GM12878 (cell line): ENCODE results near the gene ARL14EP. TPM values are rescaled to one million over a fixed set of nuclear protein-coding genes. Genes with fewer than 3 reads are reported as not detected.

Experiments used
- ATAC-seq: fragments of 200-7000 bp; cut with Tn5 transposase; 3 replicates; pipeline ENCODE4 v1.9.1; 2020; ENCODE audit warnings: mild to moderate bottlenecking, moderate library complexity
- BruUV-seq: library from RNA; stranded (reverse); fragments of 400-500 nt; replicated peaks from 2 replicates; lab custom pipeline; 2021; lab: Mats Ljungman, UMichigan
- CTCF ChIA-PET: fragments of 300-600 bp; sonication (Branson Sonifier 250); formaldehyde crosslinking; extraction: SDS; loops from one replicate; lab custom pipeline; 2021; ENCODE audit warnings: inconsistent platforms; lab: Yijun Ruan, JAX
- POLR2A ChIA-PET: fragments of 350-600 bp; formaldehyde crosslinking; extraction: SDS; loops from one replicate; lab custom pipeline; 2021; ENCODE audit warnings: inconsistent platforms; lab: Charles Lee
- RAD21 ChIA-PET: fragments of 300-600 bp; sonication (Branson Sonifier 250); formaldehyde crosslinking; loops from one replicate; lab custom pipeline; 2023; ENCODE audit warnings: antibody characterized with exemption; ENCODE audit not compliant: unreplicated experiment; lab: Charles Lee
- SMC1A ChIA-PET: fragments of 300-600 bp; sonication (Branson Sonifier 250); formaldehyde crosslinking; loops from one replicate; lab custom pipeline; 2023; ENCODE audit not compliant: unreplicated experiment, uncharacterized antibody; lab: Charles Lee
- DNase-seq: peaks from one replicate; pipeline ENCODE4 v3.0.0-alpha.2; 2011; ENCODE audit warnings: low read depth, low spot score
- FAIRE-seq: peaks from 3 replicates; lab custom pipeline; 2011; peaks lifted over from hg19 to GRCh38; lab: Jason Lieb, UNC
- H2AFZ ChIP-seq: 2 replicates; pipeline ENCODE4 v1.6.0; 2011; ENCODE audit warnings: low read depth, low read length, control low read depth; ENCODE audit not compliant: control insufficient read depth
- H3K27ac ChIP-seq: 2 replicates; pipeline ENCODE4 v1.5.1; 2011; ENCODE audit warnings: control low read depth; ENCODE audit not compliant: control insufficient read depth, insufficient read depth
- H3K27me3 ChIP-seq, 2 experiments: replicated peaks in 1 of 2; 2 replicates each; pipeline versions ENCODE4 v1.6.0 to v1.6.1; 2011; ENCODE audit warnings: low read length in 1 of 2; ENCODE audit not compliant: control insufficient read depth in 2 of 2, insufficient read depth in 2 of 2
- H3K36me3 ChIP-seq, 2 experiments: 2 replicates each; pipeline ENCODE4 v1.5.1; 2011; ENCODE audit warnings: low read length in 1 of 2; ENCODE audit not compliant: control insufficient read depth in 2 of 2, insufficient read depth in 2 of 2
- H3K4me1 ChIP-seq: 2 replicates; pipeline ENCODE4 v1.6.1; 2011; ENCODE audit warnings: mild to moderate bottlenecking, low read length, moderate library complexity, mixed read lengths; ENCODE audit not compliant: control insufficient read depth, insufficient read depth
- H3K4me2 ChIP-seq: 2 replicates; pipeline ENCODE4 v1.6.0; 2011; ENCODE audit warnings: control low read depth; ENCODE audit not compliant: control insufficient read depth, insufficient read depth
- H3K4me3 ChIP-seq: fragments of 200-600 bp; sonication (generic); 2 replicates; pipeline ENCODE4 v1.5.1; 2016
- H3K79me2 ChIP-seq: 2 replicates; pipeline ENCODE4 v1.6.0; 2011; ENCODE audit warnings: low read length; ENCODE audit not compliant: control insufficient read depth, insufficient read depth
- H3K9ac ChIP-seq: 2 replicates; pipeline ENCODE4 v1.8.0; 2011; ENCODE audit warnings: low read length, control low read depth, mixed read lengths; ENCODE audit not compliant: control insufficient read depth, insufficient read depth
- H3K9me3 ChIP-seq: replicated peaks from 3 replicates; pipeline ENCODE4 v1.5.1; 2011; ENCODE audit warnings: mild to moderate bottlenecking, low read length; ENCODE audit not compliant: control insufficient read depth, insufficient read depth
- H4K20me1 ChIP-seq: 2 replicates; pipeline ENCODE4 v1.6.0; 2011; ENCODE audit not compliant: control insufficient read depth, insufficient read depth
- ESRRA ChIP-seq: IDR thresholded peaks from 2 replicates; pipeline ENCODE4 v1.6.1; 2012; ENCODE audit warnings: mild to moderate bottlenecking, low read length, improper control_type of control experiment
- HDAC6 ChIP-seq: fragments of 200-600 bp; sonication (generic); IDR thresholded peaks from one replicate; pipeline ENCODE4 v1.8.0; 2017; ENCODE audit warnings: antibody characterized with exemption; ENCODE audit not compliant: unreplicated experiment
- KLF5 ChIP-seq: fragments of 450-650 bp; IDR thresholded peaks from 2 replicates; pipeline ENCODE4 v1.6.1; 2014; ENCODE audit warnings: mild to moderate bottlenecking; ENCODE audit not compliant: partially characterized antibody
- RAD51 ChIP-seq: fragments of 450-650 bp; IDR thresholded peaks from 2 replicates; pipeline ENCODE4 v1.6.1; 2016; ENCODE audit warnings: moderate library complexity, mild to moderate bottlenecking, inconsistent platforms
- SIX5 ChIP-seq: IDR thresholded peaks from 2 replicates; pipeline ENCODE4 v1.6.1; 2011; ENCODE audit warnings: mild to moderate bottlenecking, low read depth, low read length, moderate library complexity; ENCODE audit not compliant: severe bottlenecking
- YY1 ChIP-seq: IDR thresholded peaks from 2 replicates; pipeline ENCODE4 v1.6.1; 2011; ENCODE audit warnings: low read depth, mild to moderate bottlenecking, low read length
- ZBTB40 ChIP-seq: fragments of 450-650 bp; IDR thresholded peaks from 2 replicates; pipeline ENCODE4 v1.6.1; 2016; ENCODE audit warnings: mild to moderate bottlenecking, moderate library complexity, borderline replicate concordance
- ZSCAN29 ChIP-seq: fragments of 450-650 bp; IDR thresholded peaks from 2 replicates; pipeline ENCODE4 v1.6.1; 2017; ENCODE audit warnings: mild to moderate bottlenecking, moderate library complexity
- WGBS: methylation state at CpG from one replicate; pipeline ENCODE4 v1.1.6; 2016; ENCODE audit warnings: low lambda C conversion rate; ENCODE audit not compliant: insufficient replicate concordance, insufficient coverage; ENCODE audit errors: missing lambda C conversion rate; 5-methylcytosine and 5-hydroxymethylcytosine counted together
- in situ Hi-C: fragments of 300-500 bp; cut with MboI; formaldehyde crosslinking; loops from 9 replicates; pipeline ENCODE4 v1.14.3; 2018; ENCODE audit warnings: mixed read lengths
- intact Hi-C: fragments of 100-400 bp; cut with micrococcal nuclease; formaldehyde crosslinking; loops from one replicate; pipeline ENCODE4 v1.14.2; 2022; ENCODE audit not compliant: unreplicated experiment
- polyA plus RNA-seq, 11 experiments: library from polyadenylated mRNA; depleted of rRNA in 4 of 11; unstranded in 6 of 11; stranded (reverse) in 5 of 11; fragments of >200 nt; fragmentation: Nextera tagmentation in 4 of 11; fragmentation: Illumina TruSeq in 1 of 11; extraction: Ambion mirVana in 4 of 11; extraction: Trizol in 1 of 11; gene quantifications; 1 replicate in 1 of 11; 2 replicates in 10 of 11; pipeline versions ENCODE4 v1.2.1 to v1.2.3, GENCODE V29; 2011 to 2016; ENCODE audit warnings: inconsistent platforms in 2 of 11, missing spikeins in 2 of 11, low read depth in 1 of 11
- total RNA-seq, 4 experiments: library from RNA; depleted of rRNA in 3 of 4; stranded (reverse); fragments of >200 nt in 3 of 4; fragmentation: Illumina TruSeq in 1 of 4; extraction: Trizol in 1 of 4; gene quantifications; 2 replicates each; pipeline versions ENCODE4 v1.2.1 to v1.2.3, GENCODE V29; 2013 to 2021

The ARL14EP gene
- total and polyA plus RNA-seq, 10 of the 15 experiments (the other 5 are each of a cell fraction or from before 2014, with no cell fraction given), result 18.1 to 59.8 (median 42.8) TPM

- Histone ChIP-seq H3K4me1 (peaks cover 7% of the 10 kb centered on the region), H3K9me3 (no peaks in the 10 kb centered on the region), H3K9ac (no peak overlapping the region), H3K4me3 (no peak overlapping the region), H3K27ac (no peak overlapping the region), H3K27me3 (no peaks in the 10 kb centered on the region), H2AFZ (no peak overlapping the region), H4K20me1 (no peaks in the 10 kb centered on the region), H3K4me2 (no peak overlapping the region), H3K36me3 (no peaks in the 10 kb centered on the region)
- ChIA-PET POLR2A (interaction anchor here (0.5 kb wide), 1 partner anchor 196 kb away, joined by 3 read pairs; no protein-coding TSS in a partner anchor), SMC1A (no interaction called here)
- 95% methylated on average over 3 of the region's 3 CpGs for WGBS
- no TSS peak for BruUV-seq
- intact Hi-C loops, result no loop called here
- ATAC-seq, result no peak
- no peak for DNase-seq
- FAIRE-seq, result no peak
- TF ChIP-seq HDAC6 (no peak), ESRRA (no peak), RAD51 (no peak), SIX5 (no peak), KLF5 (no peak), YY1 (no peak), ZBTB40 (peak; percentile 49; the same call in 1 of the 2 replicates), ZSCAN29 (no peak)
- TF ChIP-seq, all 136 proteins: peak for 1
- RAD21 ChIA-PET, result no interaction called here
- H3K79me2 ChIP-seq, result no peaks in the 10 kb centered on the region
- in situ Hi-C loops, result no loop called here
- CTCF ChIA-PET, result interaction anchor here (1.4 kb wide), 1 partner anchor 55 kb away, joined by 4 read pairs; no protein-coding TSS in a partner anchor
Observed at GRCh38 chr11:30284836-30285235, 38.1 kb upstream of the ARL14EP start.
